ENCODE measurements around the gene KCNIP4. TPM values are rescaled to one million over a fixed set of nuclear protein-coding genes. Genes with fewer than 3 reads are reported as not detected.

Gene KCNIP4
- total and polyA plus RNA-seq, 2 of the 4 experiments (the other 2 are of a cell fraction), result not detected

- no peak overlapping the region for H3K56ac ChIP-seq (ENCODE audit: extremely low read depth, insufficient read depth, low read length)
- dilution Hi-C loops (cut with HindIII; ENCODE audit: low sequenced_read_pairs, unreplicated experiment), result no loop called here
- H4K20me1 ChIP-seq (ENCODE audit: insufficient read depth, low read length), result no peaks in the 10 kb centered on the region
- in situ Hi-C loops (cut with MboI; ENCODE audit: low sequenced_read_pairs), result no loop called here
- H4K91ac ChIP-seq (ENCODE audit: insufficient read depth, low read depth, low read length), result no peak overlapping the region
- BruUV-seq (replicated peaks), result no TSS peak
- H3K4me1 ChIP-seq (ENCODE audit: control insufficient read depth, insufficient read depth, low read length), result no peaks in the 10 kb centered on the region
- no peak overlapping the region for H3K4me2 ChIP-seq (ENCODE audit: low read depth, low read length)
- CTCF ChIA-PET, result interaction anchor here (0.7 kb wide), 1 partner anchor 32 kb away, joined by 3 read pairs; no protein-coding TSS in a partner anchor
- no peak overlapping the region for H3K9ac ChIP-seq (ENCODE audit: low read depth, low read length)
- H3K4ac ChIP-seq (ENCODE audit: low read depth, low read length), result no peak overlapping the region
- H3K9me3 ChIP-seq (ENCODE audit: control insufficient read depth, insufficient read depth, low read length), result peaks cover 3% of the 10 kb centered on the region; the same call in 1 of the 2 replicates
- intact Hi-C loops (cut with micrococcal nuclease), result no loop called here
- H2AK9ac ChIP-seq (replicated peaks; ENCODE audit: low read depth, low read length, poor library complexity), result no peak overlapping the region
- H2AFZ ChIP-seq (replicated peaks; ENCODE audit: low read length, poor library complexity), result no peak overlapping the region
- ATAC-seq (ENCODE audit: low read depth), result no peak
- H2BK15ac ChIP-seq (ENCODE audit: low read depth, low read length), result no peak overlapping the region
- H2BK120ac ChIP-seq (ENCODE audit: low read depth, low read length), result no peak overlapping the region
- H3K79me1 ChIP-seq (ENCODE audit: low read depth in 1 of 2, low read length in 2 of 2), result no peaks in the 10 kb centered on the region
- no peak overlapping the region for H2BK20ac ChIP-seq (ENCODE audit: low read depth, low read length)
- no peak overlapping the region for H4K5ac ChIP-seq (ENCODE audit: low read depth, low read length)
- H3K14ac ChIP-seq (replicated peaks; ENCODE audit: low read depth, low read length), result no peak overlapping the region
- no peak overlapping the region for H3K18ac ChIP-seq (ENCODE audit: low read depth, low read length)
- no peak for TF ChIP-seq ELK1 (IDR thresholded peaks at IDR 0.05; ENCODE audit: borderline replicate concordance, low read depth, low read length)
- no peak for TF ChIP-seq MXI1 (IDR thresholded peaks at IDR 0.05; ENCODE audit: borderline replicate concordance, low read depth, low read length)
- no peak for TF ChIP-seq CTCF (conservative IDR thresholded peaks at IDR 0.05; ENCODE audit: low read depth, low read length)
- no peak for TF ChIP-seq CEBPB (IDR thresholded peaks at IDR 0.05; ENCODE audit: low read depth, low read length)
- TF ChIP-seq FOS (IDR thresholded peaks at IDR 0.05; ENCODE audit: low read depth, low read length), result no peak
- no peak for TF ChIP-seq SMC3 (IDR thresholded peaks at IDR 0.05; ENCODE audit: low read depth, low read length)
- TF ChIP-seq MAZ (IDR thresholded peaks at IDR 0.05; ENCODE audit: borderline replicate concordance, low read depth, low read length), result no peak
- POLR2A ChIA-PET (ENCODE audit: unreplicated experiment), result no interaction called here
- H4K8ac ChIP-seq (ENCODE audit: low read depth in 2 of 2, low read length in 2 of 2), result no peak overlapping the region
- no peak overlapping the region for H3K4me3 ChIP-seq (ENCODE audit: insufficient read depth, low read depth, low read length)
- H3K36me3 ChIP-seq (ENCODE audit: control insufficient read depth, insufficient read depth, low read length), result no peaks in the 10 kb centered on the region
- H3K9me1 ChIP-seq (ENCODE audit: insufficient read depth, low read length), result no peaks in the 10 kb centered on the region
- no peak overlapping the region for H2BK5ac ChIP-seq (ENCODE audit: low read depth, low read length, poor library complexity, severe bottlenecking)
- no peaks in the 10 kb centered on the region for H3K27me3 ChIP-seq (ENCODE audit: control insufficient read depth, insufficient read depth, low read length)
- no peak overlapping the region for H3K27ac ChIP-seq (ENCODE audit: insufficient read depth, low read length)
- H2AK5ac ChIP-seq (ENCODE audit: low read depth, low read length), result no peak overlapping the region
- WGBS, 2 experiments (ENCODE audit: extremely low coverage in 2 of 2, insufficient read length in 1 of 2), result no CpG with 5 or more reads among the region's 2 CpGs
- H3K23ac ChIP-seq (ENCODE audit: low read depth, low read length), result no peak overlapping the region
- no peak for DNase-seq
Observed at GRCh38 chr4:21366312-21366711, 582.3 kb downstream of the KCNIP4 start.
